ENCODE results near the gene SLC12A6.

SLC12A6 gene

DNA sequence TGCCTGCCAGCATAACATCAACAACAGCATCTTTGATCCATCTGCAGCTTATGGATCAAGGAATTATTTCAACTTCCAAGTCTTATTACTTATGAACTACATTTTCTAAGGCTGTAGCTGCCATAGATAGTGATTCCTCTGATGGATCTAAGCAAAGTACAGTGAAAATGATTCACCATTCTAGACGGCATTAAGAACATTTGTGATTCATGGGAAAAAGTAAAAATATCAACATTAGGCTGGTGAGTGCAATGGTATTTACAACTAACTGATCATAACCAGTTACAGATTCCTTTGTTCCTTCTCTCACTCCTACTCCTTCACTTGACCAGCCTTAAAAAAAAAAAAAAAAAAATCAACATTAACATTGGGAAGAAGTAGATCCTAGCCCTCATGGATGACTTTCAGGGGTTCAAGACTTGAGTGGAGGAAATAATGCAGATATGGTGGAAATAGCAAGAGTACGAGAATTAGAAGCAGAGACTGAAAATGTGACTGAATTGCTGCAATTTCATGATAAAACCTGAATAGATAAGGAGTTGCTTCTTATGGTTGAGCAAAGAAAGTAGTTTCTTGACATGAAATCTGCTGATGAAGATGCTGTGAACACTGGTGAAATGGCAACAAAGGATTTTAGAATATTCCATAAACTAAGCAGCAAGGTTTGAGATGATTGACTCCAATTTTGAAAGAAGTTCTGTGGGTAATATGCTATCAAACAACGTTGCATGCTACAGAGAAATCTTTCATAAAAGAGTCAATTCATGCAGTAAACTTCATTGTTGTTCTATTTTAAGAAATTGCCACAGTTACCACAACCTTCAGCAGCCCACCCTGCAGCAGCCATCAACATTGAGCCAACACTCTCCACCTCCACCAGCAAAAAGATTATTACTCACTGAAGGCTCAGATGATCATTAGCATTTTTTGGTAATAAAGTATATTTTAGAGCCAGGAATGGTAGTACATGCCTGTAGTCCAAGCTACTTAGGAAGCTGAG lies 22.8 kb downstream of the SLC12A6 start:
- ChIA-PET CTCF (no interaction called here), POLR2A (no interaction called here)
- no peak overlapping the region for H3K4me3 ChIP-seq (ENCODE audit: low read depth, low read length)
- DNase-seq (ENCODE audit: low read depth, low spot score), result no peak
- no peak for TF ChIP-seq CTCF (IDR thresholded peaks at IDR 0.05; ENCODE audit: insufficient read depth, low read length, missing control alignments)

GRCh38 chr15:34311563-34311962 lies 26.0 kb downstream of the SLC12A6 start:
- DNase-seq (ENCODE audit: low read depth, low spot score), result no peak
- ChIA-PET CTCF (no interaction called here), POLR2A (no interaction called here)
- H3K4me3 ChIP-seq (ENCODE audit: low read depth, low read length), result no peak overlapping the region
- TF ChIP-seq CTCF (IDR thresholded peaks at IDR 0.05; ENCODE audit: insufficient read depth, low read length, missing control alignments), result no peak

DNA sequence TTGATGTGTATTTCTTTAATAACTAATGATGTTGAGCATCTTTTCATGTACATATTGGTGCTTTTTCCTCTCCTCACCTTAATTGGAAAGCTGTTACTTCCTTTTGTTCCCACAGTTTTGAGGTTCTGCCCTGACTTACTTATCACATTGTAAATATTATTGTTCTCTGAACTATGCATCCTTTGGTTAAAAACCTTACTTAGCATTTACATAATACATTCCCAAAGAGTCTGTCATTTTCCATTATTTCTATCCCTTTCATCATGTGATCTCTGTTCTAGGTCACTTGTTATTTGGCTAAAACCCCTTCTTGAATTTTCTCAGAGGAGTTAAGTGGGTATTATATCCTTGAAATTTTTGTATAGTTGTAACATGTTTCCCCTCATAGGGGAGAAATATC lies 33.0 kb downstream of the SLC12A6 start:
- ChIA-PET POLR2A (interaction anchor here (0.8 kb wide), 1 partner anchor 9 kb away, joined by 3 read pairs; no protein-coding TSS in a partner anchor), CTCF (interaction anchor here (1.1 kb wide), 2 partner anchors 9 to 64 kb away, joined by 3 to 4 read pairs; no protein-coding TSS in a partner anchor)
- peak; percentile 45 for DNase-seq (ENCODE audit: low read depth, low spot score)
- TF ChIP-seq CTCF (IDR thresholded peaks at IDR 0.05; ENCODE audit: insufficient read depth, low read length, missing control alignments), result no peak
- H3K4me3 ChIP-seq (ENCODE audit: low read depth, low read length), result no peak overlapping the region

- no peak overlapping the region for H3K4me3 ChIP-seq (ENCODE audit: low read depth, low read length)
- POLR2A ChIA-PET, result no interaction called here
- CTCF ChIA-PET, result no interaction called here
- DNase-seq (ENCODE audit: low read depth, low spot score), result no peak
- TF ChIP-seq CTCF (IDR thresholded peaks at IDR 0.05; ENCODE audit: insufficient read depth, low read length, missing control alignments), result no peak
Observed at GRCh38 chr15:34301058-34301457, 36.5 kb downstream of the SLC12A6 start.

DNA sequence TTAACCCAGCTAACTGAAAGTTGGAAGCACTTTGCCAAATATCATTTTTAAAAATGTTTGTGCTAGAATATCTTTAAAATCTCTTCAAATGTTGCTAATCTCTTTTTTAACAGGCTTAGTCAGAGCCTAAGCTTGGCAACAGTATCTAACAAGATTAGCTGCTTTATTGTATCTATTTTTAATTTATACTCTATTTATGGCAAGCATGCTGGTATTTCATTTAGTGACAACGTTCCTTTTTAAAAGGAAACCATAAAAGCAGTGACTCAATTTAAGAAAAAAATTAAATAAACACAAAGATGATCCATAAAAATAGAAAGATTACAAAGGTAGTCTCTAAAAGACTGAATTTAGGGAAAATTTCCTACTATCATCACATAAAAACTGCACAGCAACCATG lies 40.5 kb downstream of the SLC12A6 start:
- no peak for DNase-seq (ENCODE audit: low read depth, low spot score)
- CTCF ChIA-PET, result interaction anchor here (1.3 to 1.4 kb wide), 4 partner anchors 11 to 86 kb away, joined by 3 to 5 read pairs (median 3); partner anchors contain the start of gene LPCAT4
- TF ChIP-seq CTCF (IDR thresholded peaks at IDR 0.05; ENCODE audit: insufficient read depth, low read length, missing control alignments), result no peak

GRCh38 chr15:34292621-34293020 lies 45.0 kb downstream of the SLC12A6 start:
- H3K4me3 ChIP-seq (ENCODE audit: low read depth, low read length), result no peak overlapping the region
- no peak for TF ChIP-seq CTCF (IDR thresholded peaks at IDR 0.05; ENCODE audit: insufficient read depth, low read length, missing control alignments)
- POLR2A ChIA-PET, result no interaction called here
- CTCF ChIA-PET, result no interaction called here
- no peak for DNase-seq (ENCODE audit: low read depth, low spot score)

More for the DNA sequence above, 40.5 kb downstream of the SLC12A6 start:
- no peak overlapping the region for H3K4me3 ChIP-seq (ENCODE audit: low read depth, low read length)
- POLR2A ChIA-PET, result interaction anchor here (0.5 to 0.8 kb wide), 2 partner anchors 11 to 41 kb away, joined by 3 to 4 read pairs; partner anchors contain the start of gene SLC12A6

Measured in AG04449 (cell line).